ENCODE measurements around the gene NELFCD. TPM values are rescaled to one million over a fixed set of nuclear protein-coding genes. Genes with fewer than 3 reads are reported as not detected.
A peak's percentile ranks its signal among the peaks of the same experiment; 100 is the strongest.

The NELFCD gene
- total and polyA plus RNA-seq, 9 of the 15 experiments (the other 6 are each of a cell fraction or from before 2014, with no cell fraction given) = 11.7 to 163 (median 96.5) TPM

DNA sequence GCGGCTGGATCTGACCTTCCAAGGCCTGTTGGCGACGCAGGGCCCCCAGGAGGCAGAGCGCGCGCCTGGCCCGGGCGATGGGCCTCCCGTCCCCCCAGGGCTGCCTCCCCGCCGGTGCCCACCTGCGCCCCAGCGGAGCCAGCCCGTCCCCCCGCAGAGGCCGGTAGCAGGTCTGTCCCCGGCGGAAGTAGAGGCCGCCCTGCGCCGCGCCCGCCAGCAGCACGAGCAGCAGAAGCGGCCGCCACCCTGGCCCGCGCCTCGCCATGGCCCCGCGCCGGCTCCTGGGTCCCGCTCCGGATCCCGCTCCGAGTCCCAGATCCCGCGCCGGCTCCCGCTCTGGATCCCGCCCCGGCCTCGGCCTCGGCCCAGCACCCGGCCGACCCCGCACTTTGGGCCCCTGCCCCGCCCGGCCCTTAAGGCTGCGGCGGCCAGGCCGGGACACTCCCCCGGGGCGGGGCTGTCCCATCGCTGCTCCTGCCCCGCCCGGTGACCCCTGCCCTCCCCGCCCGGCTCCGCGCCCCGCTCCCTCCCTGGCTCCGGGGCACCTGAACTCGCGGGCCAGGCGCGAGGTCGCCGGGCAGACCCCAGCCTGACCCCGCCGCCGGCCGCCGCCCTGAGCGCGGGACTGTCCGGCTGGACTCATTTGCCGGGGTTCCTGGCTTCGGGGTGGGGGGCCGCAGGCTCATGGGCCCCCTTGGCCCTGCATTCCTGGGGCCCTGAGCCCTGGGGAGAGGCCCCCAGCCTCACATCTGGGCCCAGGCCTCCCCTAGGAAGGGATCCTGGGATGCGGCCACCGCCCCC lies 26.0 kb downstream of the NELFCD start, which contains the start of gene CTSZ (continued):
- TF ChIP-seq SMAD1 (IDR thresholded peaks at IDR 0.05; ENCODE audit: low read depth, low read length, partially characterized antibody) = no peak
- TF ChIP-seq, protein P1, sequence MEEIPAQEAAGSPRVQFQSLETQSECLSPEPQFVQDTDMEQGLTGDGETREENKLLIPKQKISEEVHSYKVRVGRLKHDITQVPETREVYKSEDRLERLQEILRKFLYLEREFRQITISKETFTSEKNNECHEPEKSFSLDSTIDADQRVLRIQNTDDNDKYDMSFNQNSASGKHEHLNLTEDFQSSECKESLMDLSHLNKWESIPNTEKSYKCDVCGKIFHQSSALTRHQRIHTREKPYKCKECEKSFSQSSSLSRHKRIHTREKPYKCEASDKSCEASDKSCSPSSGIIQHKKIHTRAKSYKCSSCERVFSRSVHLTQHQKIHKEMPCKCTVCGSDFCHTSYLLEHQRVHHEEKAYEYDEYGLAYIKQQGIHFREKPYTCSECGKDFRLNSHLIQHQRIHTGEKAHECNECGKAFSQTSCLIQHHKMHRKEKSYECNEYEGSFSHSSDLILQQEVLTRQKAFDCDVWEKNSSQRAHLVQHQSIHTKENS (CRISPR knock-in tag; IDR thresholded peaks at IDR 0.05) = no peak
- no peak for TF ChIP-seq HDAC3 (IDR thresholded peaks at IDR 0.05; ENCODE audit: borderline replicate concordance, partially characterized antibody)
- TF ChIP-seq HDGF (IDR thresholded peaks at IDR 0.05) = no peak
- TF ChIP-seq RBM17 (IDR thresholded peaks at IDR 0.05; ENCODE audit: borderline replicate concordance, low read depth, low read length) = no peak
- TF ChIP-seq SMARCC2 (IDR thresholded peaks at IDR 0.05; ENCODE audit: low read depth) = no peak
- TF ChIP-seq MEF2D (tag; conservative IDR thresholded peaks at IDR 0.05; ENCODE audit: low read depth) = no peak
- no peak for TF ChIP-seq FOXJ3 (CRISPR knock-in tag; IDR thresholded peaks at IDR 0.05)
- TF ChIP-seq POLR3G (IDR thresholded peaks at IDR 0.05; ENCODE audit: extremely low read depth, insufficient read length, insufficient replicate concordance) = no peak
- TF ChIP-seq, protein P2, sequence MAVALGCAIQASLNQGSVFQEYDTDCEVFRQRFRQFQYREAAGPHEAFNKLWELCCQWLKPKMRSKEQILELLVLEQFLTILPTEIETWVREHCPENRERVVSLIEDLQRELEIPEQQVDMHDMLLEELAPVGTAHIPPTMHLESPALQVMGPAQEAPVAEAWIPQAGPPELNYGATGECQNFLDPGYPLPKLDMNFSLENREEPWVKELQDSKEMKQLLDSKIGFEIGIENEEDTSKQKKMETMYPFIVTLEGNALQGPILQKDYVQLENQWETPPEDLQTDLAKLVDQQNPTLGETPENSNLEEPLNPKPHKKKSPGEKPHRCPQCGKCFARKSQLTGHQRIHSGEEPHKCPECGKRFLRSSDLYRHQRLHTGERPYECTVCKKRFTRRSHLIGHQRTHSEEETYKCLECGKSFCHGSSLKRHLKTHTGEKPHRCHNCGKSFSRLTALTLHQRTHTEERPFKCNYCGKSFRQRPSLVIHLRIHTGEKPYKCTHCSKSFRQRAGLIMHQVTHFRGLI (CRISPR knock-in tag; IDR thresholded peaks at IDR 0.05) = no peak
- TF ChIP-seq, protein P3, sequence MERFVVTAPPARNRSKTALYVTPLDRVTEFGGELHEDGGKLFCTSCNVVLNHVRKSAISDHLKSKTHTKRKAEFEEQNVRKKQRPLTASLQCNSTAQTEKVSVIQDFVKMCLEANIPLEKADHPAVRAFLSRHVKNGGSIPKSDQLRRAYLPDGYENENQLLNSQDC (CRISPR knock-in tag; IDR thresholded peaks at IDR 0.05) = no peak
- TF ChIP-seq NCOR1 (IDR thresholded peaks at IDR 0.05) = no peak
- TF ChIP-seq, protein P4, sequence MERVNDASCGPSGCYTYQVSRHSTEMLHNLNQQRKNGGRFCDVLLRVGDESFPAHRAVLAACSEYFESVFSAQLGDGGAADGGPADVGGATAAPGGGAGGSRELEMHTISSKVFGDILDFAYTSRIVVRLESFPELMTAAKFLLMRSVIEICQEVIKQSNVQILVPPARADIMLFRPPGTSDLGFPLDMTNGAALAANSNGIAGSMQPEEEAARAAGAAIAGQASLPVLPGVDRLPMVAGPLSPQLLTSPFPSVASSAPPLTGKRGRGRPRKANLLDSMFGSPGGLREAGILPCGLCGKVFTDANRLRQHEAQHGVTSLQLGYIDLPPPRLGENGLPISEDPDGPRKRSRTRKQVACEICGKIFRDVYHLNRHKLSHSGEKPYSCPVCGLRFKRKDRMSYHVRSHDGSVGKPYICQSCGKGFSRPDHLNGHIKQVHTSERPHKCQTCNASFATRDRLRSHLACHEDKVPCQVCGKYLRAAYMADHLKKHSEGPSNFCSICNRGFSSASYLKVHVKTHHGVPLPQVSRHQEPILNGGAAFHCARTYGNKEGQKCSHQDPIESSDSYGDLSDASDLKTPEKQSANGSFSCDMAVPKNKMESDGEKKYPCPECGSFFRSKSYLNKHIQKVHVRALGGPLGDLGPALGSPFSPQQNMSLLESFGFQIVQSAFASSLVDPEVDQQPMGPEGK (CRISPR knock-in tag; IDR thresholded peaks at IDR 0.05; ENCODE audit: borderline replicate concordance) = no peak
- TF ChIP-seq NR2C1 (IDR thresholded peaks at IDR 0.05) = peak; percentile 41; the same call in 1 of the 2 replicates
- peak; percentile 5; the same call in 1 of the 2 replicates for TF ChIP-seq NR2C1 (tag; IDR thresholded peaks at IDR 0.05)
- TF ChIP-seq NR3C1 (CRISPR knock-in tag; IDR thresholded peaks at IDR 0.05) = no peak
- no peak for TF ChIP-seq ELF2 (CRISPR knock-in tag; IDR thresholded peaks at IDR 0.05)
